GM23338 (cell line): ENCODE results near the gene SLC44A1. TPM values are rescaled to one million over a fixed set of nuclear protein-coding genes. Genes with fewer than 3 reads are reported as not detected.

Experiments used
- ATAC-seq: fragments of 200-7000 bp; cut with Tn5 transposase; 3 replicates; pipeline ENCODE4 v1.9.1; 2020
- DNase-seq: peaks from one replicate; pipeline ENCODE4 v3.0.0-alpha.2; 2015; ENCODE audit warnings: low spot score
- H2AFZ ChIP-seq: fragments of 200-600 bp; sonication (generic); 2 replicates; pipeline ENCODE4 v1.8.0; 2016; ENCODE audit warnings: antibody characterized with exemption, mild to moderate bottlenecking, moderate library complexity
- H3F3A ChIP-seq: fragments of 200-600 bp; sonication (generic); replicated peaks from 2 replicates; pipeline ENCODE4 v1.8.0; 2017; ENCODE audit warnings: antibody characterized with exemption, mixed run types, low read depth
- H3K27ac ChIP-seq: fragments of 200-600 bp; sonication (generic); 2 replicates; pipeline ENCODE4 v1.6.1; 2016; ENCODE audit warnings: low read depth
- H3K27me3 ChIP-seq: fragments of 200-600 bp; sonication (generic); 2 replicates; pipeline ENCODE4 v1.8.0; 2016; ENCODE audit warnings: mild to moderate bottlenecking, mixed run types, moderate library complexity; ENCODE audit not compliant: insufficient read depth
- H3K36me3 ChIP-seq: fragments of 200-600 bp; sonication (generic); 2 replicates; pipeline ENCODE4 v1.8.0; 2016; ENCODE audit warnings: mild to moderate bottlenecking; ENCODE audit not compliant: insufficient read depth
- H3K4me1 ChIP-seq: fragments of 200-600 bp; sonication (generic); 2 replicates; pipeline ENCODE4 v1.8.0; 2016; ENCODE audit warnings: mild to moderate bottlenecking, moderate library complexity; ENCODE audit not compliant: insufficient read depth
- H3K4me2 ChIP-seq: fragments of 200-600 bp; sonication (generic); 2 replicates; pipeline ENCODE4 v1.7.1; 2017; ENCODE audit warnings: mixed run types
- H3K4me3 ChIP-seq: fragments of 200-600 bp; sonication (generic); 2 replicates; pipeline ENCODE4 v1.6.1; 2016; ENCODE audit warnings: mixed run types
- H3K79me2 ChIP-seq: fragments of 200-600 bp; sonication (generic); replicated peaks from 2 replicates; pipeline ENCODE4 v1.8.0; 2017; ENCODE audit warnings: mild to moderate bottlenecking; ENCODE audit not compliant: insufficient read depth
- H3K9me2 ChIP-seq: fragments of 200-600 bp; sonication (generic); 2 replicates; pipeline ENCODE4 v1.8.0; 2017; ENCODE audit not compliant: insufficient read depth
- H4K20me1 ChIP-seq: fragments of 200-600 bp; sonication (generic); replicated peaks from 2 replicates; pipeline ENCODE4 v1.8.0; 2017; ENCODE audit warnings: mild to moderate bottlenecking; ENCODE audit not compliant: insufficient read depth
- H3K27ac Mint-ChIP-seq: 2 replicates; pipeline ENCODE4 v1.8.0; 2020; ENCODE audit warnings: inconsistent platforms, mild to moderate bottlenecking, moderate library complexity, mixed read lengths
- H3K27me3 Mint-ChIP-seq: 3 replicates; pipeline ENCODE4 v1.8.0; 2022; ENCODE audit warnings: low read depth, mild to moderate bottlenecking, moderate library complexity, mixed read lengths, inconsistent platforms; ENCODE audit not compliant: insufficient read depth, poor library complexity
- H3K36me3 Mint-ChIP-seq: 3 replicates; pipeline ENCODE4 v1.8.0; 2021; ENCODE audit warnings: low read depth, mild to moderate bottlenecking, inconsistent platforms, moderate library complexity, mixed read lengths
- H3K4me1 Mint-ChIP-seq: 3 replicates; pipeline ENCODE4 v1.8.0; 2020; ENCODE audit warnings: mild to moderate bottlenecking, inconsistent platforms, mixed read lengths
- H3K4me3 Mint-ChIP-seq: 3 replicates; pipeline ENCODE4 v1.8.0; 2021; ENCODE audit warnings: moderate library complexity, mild to moderate bottlenecking, inconsistent platforms, mixed read lengths
- H3K9me3 Mint-ChIP-seq: 3 replicates; pipeline ENCODE4 v1.8.0; 2020; ENCODE audit warnings: moderate library complexity, mild to moderate bottlenecking, inconsistent platforms, mixed read lengths
- CREB1 ChIP-seq: fragments of 250-450 bp; sonication (Bioruptor Pico); IDR thresholded peaks from 2 replicates; pipeline ENCODE4 v1.5.0; 2020; ENCODE audit warnings: low read depth, mild to moderate bottlenecking, moderate library complexity
- EZH2 ChIP-seq: fragments of 200-600 bp; sonication (generic); IDR thresholded peaks from one replicate; pipeline ENCODE4 v1.8.0; 2017; ENCODE audit warnings: antibody characterized with exemption, mild to moderate bottlenecking, low read depth; ENCODE audit not compliant: unreplicated experiment
- JUNB ChIP-seq: IDR thresholded peaks from one replicate; pipeline ENCODE4 v1.6.1; 2016; ENCODE audit warnings: antibody characterized with exemption; ENCODE audit not compliant: unreplicated experiment
- NANOG ChIP-seq: IDR thresholded peaks from 2 replicates; pipeline ENCODE4 v1.6.1; 2016; ENCODE audit warnings: antibody characterized with exemption, borderline replicate concordance
- POLR2AphosphoS5 ChIP-seq: IDR thresholded peaks from 2 replicates; pipeline ENCODE4 v1.6.1; 2016; ENCODE audit warnings: antibody characterized with exemption, low read depth
- STAT1 ChIP-seq: IDR thresholded peaks from one replicate; pipeline ENCODE4 v1.6.1; 2016; ENCODE audit warnings: antibody characterized with exemption; ENCODE audit not compliant: unreplicated experiment
- ZNF331 ChIP-seq: fragments of 250-450 bp; sonication (Bioruptor Pico); IDR thresholded peaks from 2 replicates; pipeline ENCODE4 v1.5.0; 2020; ENCODE audit warnings: low read depth, mild to moderate bottlenecking, moderate library complexity
- ZNF462 ChIP-seq: fragments of 250-450 bp; sonication (Bioruptor Pico); IDR thresholded peaks from 2 replicates; pipeline ENCODE4 v1.5.0; 2020; ENCODE audit warnings: mild to moderate bottlenecking, moderate library complexity
- polyA plus RNA-seq: library from polyadenylated mRNA; unstranded; fragments of >200 nt; fragmentation: Nextera tagmentation; extraction: Ambion mirVana; gene quantifications from 2 replicates; pipeline ENCODE4 v1.2.1, GENCODE V29; 2016
- total RNA-seq: library from RNA; depleted of rRNA; stranded (reverse); fragments of >200 nt; shearing (Covaris generic); gene quantifications from 2 replicates; pipeline ENCODE4 v1.2.3, GENCODE V29; 2014
- TF ChIP-seq, protein P1 (sequence below), 2 experiments: fragments of 200-600 bp in 1 of 2; sonication (generic) in 1 of 2; conservative IDR thresholded peaks; 2 replicates each; pipeline versions ENCODE4 v1.5.1 to v1.6.1; 2016 to 2017; ENCODE audit warnings: antibody characterized with exemption in 2 of 2, low read depth in 2 of 2, mild to moderate bottlenecking in 2 of 2, moderate library complexity in 1 of 2

SLC44A1 gene
- total and polyA plus RNA-seq, 2 experiments from 2014 or later, result 14.9 to 75.0 TPM

DNA sequence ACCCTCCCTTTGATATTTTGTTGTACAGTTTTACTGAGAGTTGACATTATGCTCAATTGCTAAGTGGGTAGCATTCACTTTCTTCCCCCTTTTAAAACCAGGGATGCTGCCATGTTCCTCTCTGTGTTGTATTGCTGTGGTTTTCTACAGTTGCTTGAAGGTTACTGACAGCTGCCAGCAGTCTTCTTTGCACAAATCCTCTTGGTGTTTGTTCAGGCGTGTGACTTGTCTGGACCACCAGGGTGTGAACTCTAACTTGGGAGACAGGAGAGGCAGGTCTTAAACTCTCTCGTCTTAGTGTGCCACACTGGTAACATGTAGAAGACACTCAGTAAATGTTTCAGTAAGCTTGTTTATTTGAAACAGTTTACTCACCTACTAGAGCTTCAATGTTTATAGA is 25.1 kb downstream of the SLC44A1 start (continued):
- TF ChIP-seq, protein P1, sequence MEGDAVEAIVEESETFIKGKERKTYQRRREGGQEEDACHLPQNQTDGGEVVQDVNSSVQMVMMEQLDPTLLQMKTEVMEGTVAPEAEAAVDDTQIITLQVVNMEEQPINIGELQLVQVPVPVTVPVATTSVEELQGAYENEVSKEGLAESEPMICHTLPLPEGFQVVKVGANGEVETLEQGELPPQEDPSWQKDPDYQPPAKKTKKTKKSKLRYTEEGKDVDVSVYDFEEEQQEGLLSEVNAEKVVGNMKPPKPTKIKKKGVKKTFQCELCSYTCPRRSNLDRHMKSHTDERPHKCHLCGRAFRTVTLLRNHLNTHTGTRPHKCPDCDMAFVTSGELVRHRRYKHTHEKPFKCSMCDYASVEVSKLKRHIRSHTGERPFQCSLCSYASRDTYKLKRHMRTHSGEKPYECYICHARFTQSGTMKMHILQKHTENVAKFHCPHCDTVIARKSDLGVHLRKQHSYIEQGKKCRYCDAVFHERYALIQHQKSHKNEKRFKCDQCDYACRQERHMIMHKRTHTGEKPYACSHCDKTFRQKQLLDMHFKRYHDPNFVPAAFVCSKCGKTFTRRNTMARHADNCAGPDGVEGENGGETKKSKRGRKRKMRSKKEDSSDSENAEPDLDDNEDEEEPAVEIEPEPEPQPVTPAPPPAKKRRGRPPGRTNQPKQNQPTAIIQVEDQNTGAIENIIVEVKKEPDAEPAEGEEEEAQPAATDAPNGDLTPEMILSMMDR (conservative IDR thresholded peaks at IDR 0.05; ENCODE audit: low read depth in 2 of 2), result no peak
- no peak for TF ChIP-seq CREB1
- no peak for TF ChIP-seq ZNF462
- TF ChIP-seq POLR2AphosphoS5, result no peak

GRCh38 chr9:105270711-105271110 is 26.3 kb downstream of the SLC44A1 start:
- no peaks in the 10 kb centered on the region for H4K20me1 ChIP-seq
- H2AFZ ChIP-seq, result no peak overlapping the region
- no peak overlapping the region for H3K4me2 ChIP-seq
- no peak overlapping the region; the same call in 1 of the 2 replicates for H3K27ac ChIP-seq
- no peaks in the 10 kb centered on the region for H3F3A ChIP-seq
- H3K4me1 Mint-ChIP-seq, result peaks cover 38% of the 10 kb centered on the region
- no peaks in the 10 kb centered on the region for H3K9me2 ChIP-seq
- DNase-seq, result no peak
- ATAC-seq, result no peak
- no peak overlapping the region for H3K4me3 Mint-ChIP-seq
- peaks cover 13% of the 10 kb centered on the region for H3K4me1 ChIP-seq
- H3K36me3 Mint-ChIP-seq, result no peaks in the 10 kb centered on the region
- H3K27me3 ChIP-seq, result no peaks in the 10 kb centered on the region
- H3K79me2 ChIP-seq, result peaks cover 97% of the 10 kb centered on the region
- H3K36me3 ChIP-seq, result no peaks in the 10 kb centered on the region
- no peak overlapping the region for H3K4me3 ChIP-seq
- no peak overlapping the region for H3K27ac Mint-ChIP-seq
- H3K27me3 Mint-ChIP-seq, result peaks cover 2% of the 10 kb centered on the region
- no peaks in the 10 kb centered on the region; the same call in 2 of the 3 replicates for H3K9me3 Mint-ChIP-seq
- no peak for TF ChIP-seq JUNB
- TF ChIP-seq EZH2, result no peak
- TF ChIP-seq STAT1, result no peak
- TF ChIP-seq NANOG, result no peak
- no peak for TF ChIP-seq POLR2AphosphoS5
- TF ChIP-seq ZNF462, result no peak
- TF ChIP-seq ZNF331, result no peak
